GM21390 (cell line): ENCODE results near the gene ANKRD42.
"Not testable (repeated sequence)": the region's sequence is repeated elsewhere in the genome, so short reads cannot be mapped to it uniquely, and the experiment has no call there.

Source experiments
- ATAC-seq: cut with Tn5 transposase; IDR thresholded peaks from one replicate; pipeline ENCODE4 v1.9.1; 2021; ENCODE audit not compliant: unreplicated experiment

ANKRD42 gene

GRCh38 chr11:83238111-83238510 is 44.6 kb downstream of the ANKRD42 start:
- ATAC-seq: no peak

- ATAC-seq: peak; percentile 75
Measured at GRCh38 chr11:83241291-83241946, 47.9 kb downstream of the ANKRD42 start.

GRCh38 chr11:83249445-83249844 is 55.9 kb downstream of the ANKRD42 start:
- peak; percentile 46 for ATAC-seq

GRCh38 chr11:83249972-83250593 is 56.6 kb downstream of the ANKRD42 start:
- ATAC-seq: peak; percentile 69

GRCh38 chr11:83252266-83252665 is 58.8 kb downstream of the ANKRD42 start:
- ATAC-seq: no peak

- no peak for ATAC-seq
Measured at GRCh38 chr11:83252941-83253340, 59.4 kb downstream of the ANKRD42 start.

- no peak for ATAC-seq
Measured at GRCh38 chr11:83255366-83255765, 61.9 kb downstream of the ANKRD42 start.

- ATAC-seq: no peak
Measured at GRCh38 chr11:83256602-83257340, 63.3 kb downstream of the ANKRD42 start.

- no peak for ATAC-seq
Measured at GRCh38 chr11:83257761-83258168, 64.3 kb downstream of the ANKRD42 start.

- ATAC-seq: no peak
Measured at GRCh38 chr11:83259559-83259958, 66.0 kb downstream of the ANKRD42 start.

GRCh38 chr11:83265331-83265730 is 71.8 kb downstream of the ANKRD42 start:
- ATAC-seq: no peak

- ATAC-seq: not testable (repeated sequence)
Measured at GRCh38 chr11:83269080-83269479, 75.6 kb downstream of the ANKRD42 start.

GRCh38 chr11:83271734-83272133 is 78.2 kb downstream of the ANKRD42 start:
- not testable (repeated sequence) for ATAC-seq

GRCh38 chr11:83272627-83273026 is 79.1 kb downstream of the ANKRD42 start:
- no peak for ATAC-seq

- ATAC-seq: no peak
Measured at GRCh38 chr11:83275888-83276641, 82.6 kb downstream of the ANKRD42 start.

- ATAC-seq: no peak
Measured at GRCh38 chr11:83278351-83278750, 84.8 kb downstream of the ANKRD42 start.

- ATAC-seq: no peak
Measured at GRCh38 chr11:83280256-83280655, 86.7 kb downstream of the ANKRD42 start.

- no peak for ATAC-seq
Measured at GRCh38 chr11:83282084-83282716, 88.7 kb downstream of the ANKRD42 start.

- no peak for ATAC-seq
Measured at GRCh38 chr11:83284501-83285150, 91.1 kb downstream of the ANKRD42 start.

GRCh38 chr11:83285151-83285770 is 91.7 kb downstream of the ANKRD42 start:
- peak; percentile 44 for ATAC-seq
